Kidney epithelial cell (primary cell): ENCODE measurements around the gene DNAJC16. TPM values are rescaled to one million over a fixed set of nuclear protein-coding genes. Genes with fewer than 3 reads are reported as not detected.

Experiments
- DNase-seq: peaks from one replicate; pipeline ENCODE4 v3.0.0-alpha.2; 2010; ENCODE audit warnings: low read depth
- H3K27me3 ChIP-seq: 2 replicates; pipeline ENCODE4 v1.6.0; 2011; ENCODE audit warnings: low read length; ENCODE audit not compliant: control insufficient read depth, insufficient read depth
- H3K36me3 ChIP-seq: 2 replicates; pipeline ENCODE4 v1.5.1; 2011; ENCODE audit warnings: low read length; ENCODE audit not compliant: control insufficient read depth, insufficient read depth
- H3K4me3 ChIP-seq: 2 replicates; pipeline ENCODE4 v1.5.1; 2011; ENCODE audit warnings: low read depth, mild to moderate bottlenecking, control low read depth, low read length
- total RNA-seq: library from RNA; depleted of rRNA; stranded (reverse); fragments of >200 nt; gene quantifications from 2 replicates; pipeline ENCODE4 v1.2.3, GENCODE V29; 2015
- TF ChIP-seq, protein P1 (sequence below): IDR thresholded peaks from 2 replicates; pipeline ENCODE4 v1.5.1; 2011; ENCODE audit warnings: mild to moderate bottlenecking, moderate library complexity, low read length, control low read depth, inconsistent platforms; ENCODE audit not compliant: insufficient read depth, poor library complexity, severe bottlenecking

DNAJC16 gene
- total RNA-seq, 1 donor from 2014 or later = 31.7 TPM

DNA sequence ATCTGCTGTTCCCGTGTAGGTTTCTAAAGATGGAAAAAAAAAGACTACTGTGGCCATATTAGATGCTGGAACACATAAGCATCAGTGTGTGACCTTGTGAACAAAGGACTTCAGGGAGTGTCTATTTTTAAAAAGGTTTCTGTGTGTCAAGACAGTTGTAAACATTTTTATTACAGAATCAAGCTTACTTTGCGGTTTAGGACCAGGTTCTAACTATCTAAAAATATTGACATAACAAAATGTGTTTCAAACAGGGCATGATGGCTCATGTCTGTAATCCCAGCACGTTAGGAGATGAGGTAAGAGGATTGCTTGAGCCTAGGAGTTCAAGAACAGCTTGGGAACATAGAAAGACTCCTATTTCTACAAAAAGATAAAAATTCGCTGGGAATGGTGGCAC, 83.5 kb downstream of the DNAJC16 start:
- Histone ChIP-seq H3K4me3 (no peak overlapping the region), H3K36me3 (no peaks in the 10 kb centered on the region), H3K27me3 (no peaks in the 10 kb centered on the region)
- no peak for DNase-seq
- TF ChIP-seq, protein P1, sequence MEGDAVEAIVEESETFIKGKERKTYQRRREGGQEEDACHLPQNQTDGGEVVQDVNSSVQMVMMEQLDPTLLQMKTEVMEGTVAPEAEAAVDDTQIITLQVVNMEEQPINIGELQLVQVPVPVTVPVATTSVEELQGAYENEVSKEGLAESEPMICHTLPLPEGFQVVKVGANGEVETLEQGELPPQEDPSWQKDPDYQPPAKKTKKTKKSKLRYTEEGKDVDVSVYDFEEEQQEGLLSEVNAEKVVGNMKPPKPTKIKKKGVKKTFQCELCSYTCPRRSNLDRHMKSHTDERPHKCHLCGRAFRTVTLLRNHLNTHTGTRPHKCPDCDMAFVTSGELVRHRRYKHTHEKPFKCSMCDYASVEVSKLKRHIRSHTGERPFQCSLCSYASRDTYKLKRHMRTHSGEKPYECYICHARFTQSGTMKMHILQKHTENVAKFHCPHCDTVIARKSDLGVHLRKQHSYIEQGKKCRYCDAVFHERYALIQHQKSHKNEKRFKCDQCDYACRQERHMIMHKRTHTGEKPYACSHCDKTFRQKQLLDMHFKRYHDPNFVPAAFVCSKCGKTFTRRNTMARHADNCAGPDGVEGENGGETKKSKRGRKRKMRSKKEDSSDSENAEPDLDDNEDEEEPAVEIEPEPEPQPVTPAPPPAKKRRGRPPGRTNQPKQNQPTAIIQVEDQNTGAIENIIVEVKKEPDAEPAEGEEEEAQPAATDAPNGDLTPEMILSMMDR = no peak

DNA sequence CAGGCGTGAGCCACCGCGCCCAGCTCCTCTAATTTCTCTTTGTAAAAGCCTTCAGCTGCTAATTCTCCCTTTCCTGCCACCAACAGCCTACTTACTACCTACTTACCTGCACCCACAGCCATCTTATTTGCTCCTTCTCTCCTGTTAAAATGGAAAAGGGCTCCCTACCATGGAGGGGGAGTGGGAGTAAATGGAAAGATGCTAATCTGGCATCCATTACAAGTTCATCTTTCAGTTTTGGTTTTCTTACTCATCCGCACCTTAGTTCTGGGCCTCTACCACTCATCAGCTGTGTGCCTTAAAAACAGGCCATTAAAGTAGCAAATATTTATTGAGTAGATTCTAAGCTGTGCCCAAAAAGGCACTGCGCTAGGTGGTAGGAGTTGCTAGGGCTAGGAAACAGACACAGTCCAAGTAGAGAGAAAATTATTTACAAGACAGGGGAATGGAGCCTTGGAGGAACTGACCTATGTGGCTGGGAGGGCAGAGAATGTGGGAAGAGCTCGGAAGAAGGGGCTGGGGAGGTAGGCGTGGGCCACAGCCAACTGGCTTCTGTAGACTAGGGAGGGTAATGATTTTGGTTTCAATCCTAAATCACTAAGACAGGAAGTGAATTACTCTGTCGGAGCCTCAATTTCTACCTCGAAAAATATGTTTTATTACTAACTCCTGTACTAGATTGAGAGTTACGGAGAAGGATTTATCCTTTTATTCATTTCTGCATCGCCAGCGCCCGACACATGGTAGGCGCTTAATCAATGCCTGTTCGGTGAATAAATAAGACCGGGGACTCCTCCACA, 89.9 kb downstream of the DNAJC16 start:
- TF ChIP-seq, protein P1 = no peak
- H3K4me3 ChIP-seq = peak overlapping the region; percentile 33
- H3K27me3 ChIP-seq = no peaks in the 10 kb centered on the region
- DNase-seq = no peak
- H3K36me3 ChIP-seq = no peaks in the 10 kb centered on the region

DNA sequence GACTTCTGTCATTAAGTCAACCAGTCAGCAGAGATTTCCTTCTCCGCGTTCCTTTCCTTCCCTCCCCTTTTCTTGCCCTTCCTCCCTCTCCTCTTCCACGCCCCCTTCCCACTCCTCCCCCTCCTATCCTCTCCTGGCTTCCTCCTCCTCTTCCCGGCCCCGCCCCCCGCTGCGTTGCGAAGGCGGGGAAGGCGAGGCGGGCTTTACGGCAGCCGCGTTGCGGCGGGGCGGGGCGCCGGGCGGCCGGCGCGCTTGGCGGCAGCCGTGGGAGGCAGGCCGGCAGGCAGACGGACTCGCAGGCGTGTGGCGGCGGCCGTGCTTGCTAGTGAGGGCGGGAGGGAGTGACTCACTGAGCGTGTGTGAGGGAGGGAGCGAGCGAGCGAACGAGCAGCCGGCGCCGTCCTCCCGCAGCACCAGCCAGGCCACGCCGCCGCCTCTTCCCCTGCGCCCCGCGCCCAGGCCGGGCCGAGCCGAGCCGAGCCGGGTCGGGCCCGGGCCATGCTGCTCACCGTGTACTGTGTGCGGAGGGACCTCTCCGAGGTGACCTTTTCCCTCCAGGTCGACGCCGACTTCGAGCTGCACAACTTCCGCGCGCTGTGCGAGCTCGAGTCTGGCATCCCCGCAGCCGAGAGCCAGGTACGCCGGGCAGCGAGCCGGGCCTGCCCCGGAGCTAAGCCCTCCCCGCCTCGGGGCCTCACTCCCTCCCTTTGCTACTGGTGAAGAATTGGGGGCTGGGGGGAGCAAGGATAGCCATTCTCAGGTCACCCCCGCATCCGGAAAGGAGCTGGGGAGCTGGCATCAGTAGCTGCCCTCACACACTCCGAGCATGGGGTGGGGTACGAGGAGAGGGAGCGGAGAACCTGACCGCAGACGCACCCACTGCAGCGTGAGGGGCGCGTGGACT, 90.8 kb downstream of the DNAJC16 start, which contains the start of gene DDI2:
Gene DDI2, plus strand, starts transcription at position 286 of the 904 bp plus-strand sequence. Its CDS starts 213 bp downstream, at position 499.
- no peaks in the 10 kb centered on the region for H3K36me3 ChIP-seq
- DNase-seq = peak; percentile 84
- TF ChIP-seq, protein P1 = no peak
- H3K4me3 ChIP-seq = peak within 1 kb of the TSS; percentile 83
- no peaks in the 10 kb centered on the region for H3K27me3 ChIP-seq

DNA sequence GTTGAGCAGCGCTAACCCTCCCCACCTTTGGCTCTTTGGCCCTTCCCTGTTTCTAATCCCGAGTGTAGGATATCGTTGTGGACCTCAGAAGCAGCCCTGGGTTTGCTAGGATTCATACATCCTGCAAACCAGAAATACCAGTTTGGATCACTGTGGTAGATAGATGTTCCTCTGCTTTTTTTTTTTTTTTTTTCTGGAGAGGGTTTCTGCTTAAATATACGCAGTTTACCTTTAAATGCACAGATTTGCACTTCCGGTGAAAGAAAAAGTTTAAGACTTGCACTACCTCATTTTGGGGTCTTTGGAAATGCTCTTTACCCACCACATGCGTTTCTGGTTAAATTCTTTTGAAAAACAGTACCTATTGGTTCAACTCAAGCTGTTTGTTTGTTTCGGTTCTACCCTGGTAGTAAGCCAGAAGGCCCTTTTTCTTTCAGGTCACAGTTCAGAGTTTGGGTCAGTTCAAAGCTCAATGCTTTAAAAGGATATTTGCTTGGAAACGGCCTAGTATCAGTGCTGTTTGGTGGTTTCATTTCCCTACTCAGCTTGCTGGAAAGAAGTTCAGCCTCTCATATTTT, 91.5 kb downstream of the DNAJC16 start:
- Histone ChIP-seq H3K4me3 (peak overlapping the region; percentile 83), H3K27me3 (no peaks in the 10 kb centered on the region), H3K36me3 (no peaks in the 10 kb centered on the region)
- no peak for DNase-seq
- TF ChIP-seq, protein P1 = no peak

DNA sequence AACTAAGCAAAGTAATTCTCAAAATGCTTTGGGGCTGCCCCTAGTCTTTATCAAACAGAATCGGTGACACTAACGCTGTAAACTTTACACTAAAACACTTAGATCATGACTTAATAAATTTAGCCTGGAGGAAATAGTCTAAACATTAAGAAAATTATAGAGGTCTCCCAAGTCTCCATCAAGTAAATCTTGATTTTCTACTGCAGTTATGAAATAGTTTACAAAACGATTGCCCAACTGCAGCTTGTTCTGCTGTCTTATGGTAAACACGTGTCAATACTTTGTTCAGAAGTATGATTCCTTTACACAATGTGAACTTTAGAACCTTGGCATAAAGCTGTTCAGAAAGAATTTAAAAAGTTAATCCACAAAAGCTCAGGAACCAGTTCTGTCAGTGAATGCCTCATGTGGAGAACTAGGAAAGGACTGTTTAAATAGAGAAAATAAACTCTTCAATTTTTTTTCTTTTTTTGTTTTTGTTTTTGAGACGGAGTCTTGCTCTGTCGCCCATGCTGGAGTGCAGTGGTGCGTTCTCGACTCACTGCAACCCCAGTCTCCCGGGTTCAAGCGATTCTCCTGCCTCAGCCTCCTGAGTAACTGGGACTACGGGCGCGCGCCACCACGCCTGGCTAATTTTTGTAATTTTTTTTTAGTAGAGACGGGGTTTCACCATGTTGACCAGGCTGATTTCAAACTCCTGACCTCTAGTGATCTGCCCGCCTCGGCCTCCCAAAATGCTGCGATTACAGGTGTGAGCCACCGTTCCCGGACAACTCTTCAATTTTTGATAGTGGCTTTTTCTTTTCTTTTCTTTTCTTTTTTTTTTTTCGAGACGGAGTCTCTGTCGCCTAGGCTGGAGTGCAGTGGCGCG, 92.2 kb downstream of the DNAJC16 start:
- peak overlapping the region; percentile 83 for H3K4me3 ChIP-seq
- no peaks in the 10 kb centered on the region for H3K36me3 ChIP-seq
- H3K27me3 ChIP-seq = no peaks in the 10 kb centered on the region
- TF ChIP-seq, protein P1 = no peak
- no peak for DNase-seq
